Measurements from ENCODE around the gene CNTNAP2. TPM values are rescaled to one million over a fixed set of nuclear protein-coding genes. Genes with fewer than 3 reads are reported as not detected.
A peak's percentile ranks its signal among the peaks of the same experiment; 100 is the strongest.

The CNTNAP2 gene
- total RNA-seq, 2 donors from 2014 or later = not detected

- no peaks in the 10 kb centered on the region for H3K9me3 Mint-ChIP-seq
- ATAC-seq = no peak
These were observed 2097.5 kb downstream of the CNTNAP2 start for GRCh38 chr7:148214101-148214500.

GRCh38 chr7:148218603-148219002 lies 2102.0 kb downstream of the CNTNAP2 start:
- Mint-ChIP-seq H3K9me3 (no peaks in the 10 kb centered on the region), H3K27me3 (peaks cover 7 to 10% of the 10 kb centered on the region in 2 donors)
- ATAC-seq = no peak

More at GRCh38 chr7:148214101-148214500, 2097.5 kb downstream of the CNTNAP2 start:
- Mint-ChIP-seq H3K4me1 (ENCODE audit: low read depth in 2 of 2) (no peaks in the 10 kb centered on the region), H3K27me3 (peaks cover 10 to 13% of the 10 kb centered on the region in 2 donors), H3K36me3 (no peaks in the 10 kb centered on the region), H3K27ac (no peak overlapping the region), H3K4me3 (no peak overlapping the region)
- no peak for DNase-seq (ENCODE audit: low spot score)

GRCh38 chr7:148222721-148223120 lies 2106.1 kb downstream of the CNTNAP2 start:
- Mint-ChIP-seq H3K27me3 (peaks cover 14 to 25% of the 10 kb centered on the region in 2 donors), H3K4me3 (no peak overlapping the region), H3K27ac (no peak overlapping the region), H3K9me3 (peaks cover 3% of the 10 kb centered on the region), H3K4me1 (ENCODE audit: low read depth in 2 of 2) (no peaks in the 10 kb centered on the region), H3K36me3 (peaks cover 7% of the 10 kb centered on the region)
- DNase-seq (ENCODE audit: low spot score) = no peak
- ATAC-seq = no peak

More at GRCh38 chr7:148218603-148219002, 2102.0 kb downstream of the CNTNAP2 start:
- H3K36me3 Mint-ChIP-seq = no peaks in the 10 kb centered on the region
- H3K4me1 Mint-ChIP-seq (ENCODE audit: low read depth in 2 of 2) = no peaks in the 10 kb centered on the region
- no peak overlapping the region for H3K27ac Mint-ChIP-seq
- DNase-seq (ENCODE audit: low spot score) = no peak
- no peak overlapping the region for H3K4me3 Mint-ChIP-seq

- Mint-ChIP-seq H3K27ac (no peak overlapping the region), H3K36me3 (peaks cover 7% of the 10 kb centered on the region), H3K27me3 (peaks cover 14 to 27% of the 10 kb centered on the region in 2 donors), H3K9me3 (peaks cover 3% of the 10 kb centered on the region), H3K4me3 (no peak overlapping the region), H3K4me1 (ENCODE audit: low read depth in 2 of 2) (no peaks in the 10 kb centered on the region)
- no peak for ATAC-seq
- DNase-seq (ENCODE audit: low spot score) = no peak
These were observed 2106.6 kb downstream of the CNTNAP2 start for GRCh38 chr7:148223160-148223559.

- peaks cover 14 to 27% of the 10 kb centered on the region in 2 donors for H3K27me3 Mint-ChIP-seq
- H3K9me3 Mint-ChIP-seq = peaks cover 3% of the 10 kb centered on the region
- no peak overlapping the region for H3K4me3 Mint-ChIP-seq
- no peak overlapping the region for H3K27ac Mint-ChIP-seq
- H3K4me1 Mint-ChIP-seq (ENCODE audit: low read depth in 2 of 2) = no peaks in the 10 kb centered on the region
- DNase-seq (ENCODE audit: low spot score) (no peak), ATAC-seq (no peak)
- H3K36me3 Mint-ChIP-seq = peaks cover 7% of the 10 kb centered on the region
These were observed 2107.1 kb downstream of the CNTNAP2 start for GRCh38 chr7:148223738-148224137.

- Mint-ChIP-seq H3K4me1 (ENCODE audit: low read depth in 2 of 2) (no peaks in the 10 kb centered on the region), H3K27me3 (peaks cover 10 to 21% of the 10 kb centered on the region in 2 donors), H3K4me3 (no peak overlapping the region), H3K27ac (no peak overlapping the region), H3K9me3 (no peaks in the 10 kb centered on the region), H3K36me3 (no peaks in the 10 kb centered on the region)
- no peak for ATAC-seq
- DNase-seq (ENCODE audit: low spot score) = no peak
These were observed 2113.7 kb downstream of the CNTNAP2 start for GRCh38 chr7:148230296-148230695.

- H3K4me1 Mint-ChIP-seq (ENCODE audit: low read depth in 2 of 2) = no peaks in the 10 kb centered on the region
- DNase-seq (ENCODE audit: low spot score) = no peak
- H3K27ac Mint-ChIP-seq = no peak overlapping the region
- no peaks in the 10 kb centered on the region for H3K36me3 Mint-ChIP-seq
- H3K27me3 Mint-ChIP-seq = peaks cover 8 to 19% of the 10 kb centered on the region in 2 donors
- no peak overlapping the region for H3K4me3 Mint-ChIP-seq
- H3K9me3 Mint-ChIP-seq = no peaks in the 10 kb centered on the region
- no peak for ATAC-seq
These were observed 2114.3 kb downstream of the CNTNAP2 start for GRCh38 chr7:148230883-148231282.

- Mint-ChIP-seq H3K4me3 (no peak overlapping the region), H3K4me1 (ENCODE audit: low read depth in 2 of 2) (no peaks in the 10 kb centered on the region), H3K36me3 (no peaks in the 10 kb centered on the region), H3K9me3 (no peaks in the 10 kb centered on the region), H3K27me3 (peaks cover 8% of the 10 kb centered on the region in 2 donors), H3K27ac (no peak overlapping the region)
- ATAC-seq (no peak), DNase-seq (ENCODE audit: low spot score) (no peak)
These were observed 2116.2 kb downstream of the CNTNAP2 start for GRCh38 chr7:148232784-148233183.

GRCh38 chr7:148234715-148235114 lies 2118.1 kb downstream of the CNTNAP2 start:
- Mint-ChIP-seq H3K4me1 (ENCODE audit: low read depth in 2 of 2) (no peaks in the 10 kb centered on the region), H3K4me3 (no peak overlapping the region)

GRCh38 chr7:148238761-148239325 lies 2122.2 kb downstream of the CNTNAP2 start:
- H3K36me3 Mint-ChIP-seq = no peaks in the 10 kb centered on the region
- no peaks in the 10 kb centered on the region for H3K9me3 Mint-ChIP-seq
- DNase-seq (ENCODE audit: low spot score) (no peak), ATAC-seq (no peak)
- H3K27me3 Mint-ChIP-seq = peaks cover 32 to 35% of the 10 kb centered on the region in 2 donors
- H3K27ac Mint-ChIP-seq = no peak overlapping the region
- H3K4me3 Mint-ChIP-seq = no peak overlapping the region
- peaks cover 0 to 4% of the 10 kb centered on the region in 2 donors for H3K4me1 Mint-ChIP-seq (ENCODE audit: low read depth in 2 of 2)

More at GRCh38 chr7:148234715-148235114, 2118.1 kb downstream of the CNTNAP2 start:
- DNase-seq (ENCODE audit: low spot score) (no peak), ATAC-seq (no peak)
- H3K36me3 Mint-ChIP-seq = no peaks in the 10 kb centered on the region
- no peak overlapping the region for H3K27ac Mint-ChIP-seq
- H3K9me3 Mint-ChIP-seq = no peaks in the 10 kb centered on the region
- H3K27me3 Mint-ChIP-seq = peaks cover 7 to 8% of the 10 kb centered on the region in 2 donors

- no peak overlapping the region for H3K27ac Mint-ChIP-seq
- peaks cover 36 to 40% of the 10 kb centered on the region in 2 donors for H3K27me3 Mint-ChIP-seq
- DNase-seq (ENCODE audit: low spot score) = no peak
- H3K4me3 Mint-ChIP-seq = no peak overlapping the region
- peaks cover 0 to 4% of the 10 kb centered on the region in 2 donors for H3K4me1 Mint-ChIP-seq (ENCODE audit: low read depth in 2 of 2)
- ATAC-seq = no peak
- H3K36me3 Mint-ChIP-seq = no peaks in the 10 kb centered on the region
- H3K9me3 Mint-ChIP-seq = no peaks in the 10 kb centered on the region
These were observed 2125.2 kb downstream of the CNTNAP2 start for GRCh38 chr7:148241700-148242293.

- no peak for DNase-seq (ENCODE audit: low spot score)
- no peaks in the 10 kb centered on the region for H3K9me3 Mint-ChIP-seq
- H3K4me3 Mint-ChIP-seq = no peak overlapping the region
- H3K27ac Mint-ChIP-seq = no peak overlapping the region
- no peaks in the 10 kb centered on the region for H3K36me3 Mint-ChIP-seq
- ATAC-seq = peak in 1 of 2 donors; percentile 57
- peaks cover 0 to 4% of the 10 kb centered on the region in 2 donors for H3K4me1 Mint-ChIP-seq (ENCODE audit: low read depth in 2 of 2)
- H3K27me3 Mint-ChIP-seq = peaks cover 31 to 40% of the 10 kb centered on the region in 2 donors
These were observed 2125.8 kb downstream of the CNTNAP2 start for GRCh38 chr7:148242294-148242821.

- Mint-ChIP-seq H3K36me3 (no peaks in the 10 kb centered on the region), H3K4me3 (no peak overlapping the region), H3K27me3 (peaks cover 39 to 50% of the 10 kb centered on the region in 2 donors), H3K27ac (no peak overlapping the region), H3K9me3 (no peaks in the 10 kb centered on the region), H3K4me1 (ENCODE audit: low read depth in 2 of 2) (peaks cover 0 to 4% of the 10 kb centered on the region in 2 donors)
- ATAC-seq (no peak), DNase-seq (ENCODE audit: low spot score) (no peak)
These were observed 2128.8 kb downstream of the CNTNAP2 start for GRCh38 chr7:148245381-148245780.

GRCh38 chr7:148253629-148254028 lies 2137.0 kb downstream of the CNTNAP2 start:
- H3K4me3 Mint-ChIP-seq = no peak overlapping the region
- no peak overlapping the region for H3K27ac Mint-ChIP-seq
- H3K9me3 Mint-ChIP-seq = no peaks in the 10 kb centered on the region
- H3K4me1 Mint-ChIP-seq (ENCODE audit: low read depth in 2 of 2) = no peaks in the 10 kb centered on the region
- no peaks in the 10 kb centered on the region for H3K36me3 Mint-ChIP-seq
- peaks cover 17 to 50% of the 10 kb centered on the region in 2 donors for H3K27me3 Mint-ChIP-seq
- no peak for DNase-seq (ENCODE audit: low spot score)
- no peak for ATAC-seq
